ENCODE results near the gene CSH1. TPM values are rescaled to one million over a fixed set of nuclear protein-coding genes. Genes with fewer than 3 reads are reported as not detected.

CSH1 gene
- total RNA-seq, 6 experiments from 2014 or later, result not detected

- H3K9me3 Mint-ChIP-seq, result no peaks in the 10 kb centered on the region
- H3K36me3 Mint-ChIP-seq (ENCODE audit: low read depth), result no peaks in the 10 kb centered on the region
- no peak for TF ChIP-seq CTCF (IDR thresholded peaks at IDR 0.05)
- no peak overlapping the region for H3K27ac Mint-ChIP-seq
- no peak for DNase-seq
- no peak overlapping the region for H3K4me3 Mint-ChIP-seq
- peaks cover 26% of the 10 kb centered on the region for H3K27me3 Mint-ChIP-seq (ENCODE audit: insufficient read depth)
- no peaks in the 10 kb centered on the region for H3K4me1 Mint-ChIP-seq (ENCODE audit: low read depth)
Measured at GRCh38 chr17:63937319-63937718, 40.9 kb upstream of the CSH1 start.

GRCh38 chr17:63934183-63935112 is 38.1 kb upstream of the CSH1 start:
- Mint-ChIP-seq H3K4me1 (ENCODE audit: low read depth) (no peaks in the 10 kb centered on the region), H3K4me3 (no peak overlapping the region), H3K9me3 (no peaks in the 10 kb centered on the region), H3K27ac (no peak overlapping the region), H3K27me3 (ENCODE audit: insufficient read depth) (peaks cover 27% of the 10 kb centered on the region), H3K36me3 (ENCODE audit: low read depth) (no peaks in the 10 kb centered on the region)
- no peak for DNase-seq
- no peak for TF ChIP-seq CTCF (IDR thresholded peaks at IDR 0.05)

- Mint-ChIP-seq H3K27ac (no peak overlapping the region), H3K9me3 (no peaks in the 10 kb centered on the region), H3K4me1 (ENCODE audit: low read depth) (no peaks in the 10 kb centered on the region), H3K27me3 (ENCODE audit: insufficient read depth) (peaks cover 27% of the 10 kb centered on the region), H3K36me3 (ENCODE audit: low read depth) (no peaks in the 10 kb centered on the region), H3K4me3 (no peak overlapping the region)
- TF ChIP-seq CTCF (IDR thresholded peaks at IDR 0.05), result no peak
- DNase-seq, result no peak
Measured at GRCh38 chr17:63933598-63933997, 37.2 kb upstream of the CSH1 start.

- TF ChIP-seq CTCF (IDR thresholded peaks at IDR 0.05), result no peak
- Mint-ChIP-seq H3K4me1 (ENCODE audit: low read depth) (no peaks in the 10 kb centered on the region), H3K36me3 (ENCODE audit: low read depth) (no peaks in the 10 kb centered on the region), H3K27ac (no peak overlapping the region), H3K27me3 (ENCODE audit: insufficient read depth) (peaks cover 27% of the 10 kb centered on the region), H3K4me3 (no peak overlapping the region), H3K9me3 (no peaks in the 10 kb centered on the region)
- no peak for DNase-seq
Measured at GRCh38 chr17:63932721-63933120, 36.3 kb upstream of the CSH1 start.

- Mint-ChIP-seq H3K4me1 (ENCODE audit: low read depth) (no peaks in the 10 kb centered on the region), H3K4me3 (no peak within 1 kb of the TSS), H3K27me3 (ENCODE audit: insufficient read depth) (peaks cover 24% of the 10 kb centered on the region), H3K9me3 (no peaks in the 10 kb centered on the region), H3K36me3 (ENCODE audit: low read depth) (no peaks in the 10 kb centered on the region), H3K27ac (peak within 1 kb of the TSS; percentile 33; the same call in 1 of the 2 replicates)
- DNase-seq, result no peak
- TF ChIP-seq CTCF (IDR thresholded peaks at IDR 0.05), result no peak
Measured at GRCh38 chr17:63931981-63932561, 35.7 kb upstream of the CSH1 start, which contains the start of gene CD79B. TSS of gene CD79B (minus strand) at chr17:63932331. CDS start at chr17:63932261, 70 bp downstream.

Measured in HFFc6 (cell line).